Smooth muscle cell (in vitro differentiated cells): ENCODE measurements around the gene DUS1L. TPM values are rescaled to one million over a fixed set of nuclear protein-coding genes. Genes with fewer than 3 reads are reported as not detected.

Source experiments
- DNase-seq: peaks from one replicate; lab custom pipeline; 2025; ENCODE audit not compliant: unreplicated experiment; lab: John Stamatoyannopoulos, UW
- H2AFZ ChIP-seq: fragments of 200-600 bp; sonication (generic); 2 replicates; pipeline ENCODE4 v1.6.0; 2016; ENCODE audit warnings: antibody characterized with exemption, low read depth, mild to moderate bottlenecking
- H3F3A ChIP-seq: fragments of 200-600 bp; sonication (generic); 2 replicates; pipeline ENCODE4 v1.6.0; 2017; ENCODE audit warnings: antibody characterized with exemption, low read depth
- H3K27ac ChIP-seq: fragments of 200-600 bp; sonication (generic); 2 replicates; pipeline ENCODE4 v1.5.1; 2016; ENCODE audit warnings: low read depth, mild to moderate bottlenecking
- H3K27me3 ChIP-seq: fragments of 200-600 bp; sonication (generic); 2 replicates; pipeline ENCODE4 v1.6.1; 2016; ENCODE audit warnings: low read depth, mild to moderate bottlenecking
- H3K36me3 ChIP-seq: fragments of 200-600 bp; sonication (generic); 2 replicates; pipeline ENCODE4 v1.5.1; 2016; ENCODE audit warnings: low read depth
- H3K4me1 ChIP-seq: fragments of 200-600 bp; sonication (generic); 2 replicates; pipeline ENCODE4 v1.5.1; 2016; ENCODE audit warnings: low read depth
- H3K4me2 ChIP-seq: fragments of 200-600 bp; sonication (generic); 2 replicates; pipeline ENCODE4 v1.6.0; 2016; ENCODE audit warnings: mild to moderate bottlenecking
- H3K4me3 ChIP-seq: fragments of 200-600 bp; sonication (generic); 2 replicates; pipeline ENCODE4 v1.5.1; 2016; ENCODE audit warnings: mild to moderate bottlenecking
- H3K79me2 ChIP-seq: fragments of 200-600 bp; sonication (generic); 2 replicates; pipeline ENCODE4 v1.6.0; 2016; ENCODE audit warnings: low read depth, mild to moderate bottlenecking
- H3K9ac ChIP-seq: fragments of 200-600 bp; sonication (generic); 2 replicates; pipeline ENCODE4 v1.6.0; 2016; ENCODE audit warnings: low read depth
- H3K9me3 ChIP-seq: fragments of 200-600 bp; sonication (generic); replicated peaks from 2 replicates; pipeline ENCODE4 v1.5.1; 2016; ENCODE audit warnings: low read depth
- H4K20me1 ChIP-seq: fragments of 200-600 bp; sonication (generic); 2 replicates; pipeline ENCODE4 v1.6.0; 2016; ENCODE audit warnings: low read depth
- WGBS: methylation state at CpG from one replicate; pipeline ENCODE4 v1.1.7; 2016; ENCODE audit warnings: low lambda C conversion rate; 5-methylcytosine and 5-hydroxymethylcytosine counted together
- polyA plus RNA-seq: library from polyadenylated mRNA; unstranded; fragments of >200 nt; fragmentation: Nextera tagmentation; extraction: Ambion mirVana; gene quantifications from 2 replicates; pipeline ENCODE4 v1.2.1, GENCODE V29; 2016
- total RNA-seq: library from RNA; depleted of rRNA; stranded (reverse); fragments of >200 nt; gene quantifications from 2 replicates; pipeline ENCODE4 v1.2.3, GENCODE V29; 2014
- TF ChIP-seq, protein P1 (sequence below): fragments of 200-600 bp; sonication (generic); IDR thresholded peaks from 2 replicates; pipeline ENCODE4 v1.5.1; 2017; ENCODE audit warnings: borderline replicate concordance, mild to moderate bottlenecking, antibody characterized with exemption; ENCODE audit not compliant: insufficient read depth, poor library complexity, severe bottlenecking

The DUS1L gene
- total and polyA plus RNA-seq, 2 experiments from 2014 or later, result 49.4 to 125 TPM

GRCh38 chr17:82113422-82113821 is 47.8 kb upstream of the DUS1L start:
- Histone ChIP-seq H3K9ac (no peak overlapping the region), H3K79me2 (no peaks in the 10 kb centered on the region), H3K4me1 (peaks cover 6% of the 10 kb centered on the region), H3F3A (no peaks in the 10 kb centered on the region), H3K9me3 (no peaks in the 10 kb centered on the region), H2AFZ (no peak overlapping the region), H3K4me2 (no peak overlapping the region), H3K27me3 (no peaks in the 10 kb centered on the region), H4K20me1 (peaks cover 11% of the 10 kb centered on the region), H3K4me3 (no peak overlapping the region), H3K36me3 (no peaks in the 10 kb centered on the region), H3K27ac (no peak overlapping the region)
- TF ChIP-seq, protein P1, sequence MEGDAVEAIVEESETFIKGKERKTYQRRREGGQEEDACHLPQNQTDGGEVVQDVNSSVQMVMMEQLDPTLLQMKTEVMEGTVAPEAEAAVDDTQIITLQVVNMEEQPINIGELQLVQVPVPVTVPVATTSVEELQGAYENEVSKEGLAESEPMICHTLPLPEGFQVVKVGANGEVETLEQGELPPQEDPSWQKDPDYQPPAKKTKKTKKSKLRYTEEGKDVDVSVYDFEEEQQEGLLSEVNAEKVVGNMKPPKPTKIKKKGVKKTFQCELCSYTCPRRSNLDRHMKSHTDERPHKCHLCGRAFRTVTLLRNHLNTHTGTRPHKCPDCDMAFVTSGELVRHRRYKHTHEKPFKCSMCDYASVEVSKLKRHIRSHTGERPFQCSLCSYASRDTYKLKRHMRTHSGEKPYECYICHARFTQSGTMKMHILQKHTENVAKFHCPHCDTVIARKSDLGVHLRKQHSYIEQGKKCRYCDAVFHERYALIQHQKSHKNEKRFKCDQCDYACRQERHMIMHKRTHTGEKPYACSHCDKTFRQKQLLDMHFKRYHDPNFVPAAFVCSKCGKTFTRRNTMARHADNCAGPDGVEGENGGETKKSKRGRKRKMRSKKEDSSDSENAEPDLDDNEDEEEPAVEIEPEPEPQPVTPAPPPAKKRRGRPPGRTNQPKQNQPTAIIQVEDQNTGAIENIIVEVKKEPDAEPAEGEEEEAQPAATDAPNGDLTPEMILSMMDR, result no peak
- DNase-seq, result no peak
- 97% methylated on average over 9 of the region's 9 CpGs for WGBS

- H3K9me3 ChIP-seq, result no peaks in the 10 kb centered on the region
- peaks cover under 1% of the 10 kb centered on the region for H3K4me1 ChIP-seq
- 90% methylated on average over 6 of the region's 6 CpGs for WGBS
- no peaks in the 10 kb centered on the region for H3K36me3 ChIP-seq
- H3K79me2 ChIP-seq, result no peaks in the 10 kb centered on the region
- H3K27me3 ChIP-seq, result no peaks in the 10 kb centered on the region
- TF ChIP-seq, protein P1, result no peak
- no peak overlapping the region for H2AFZ ChIP-seq
- no peak overlapping the region for H3K4me3 ChIP-seq
- no peak overlapping the region for H3K27ac ChIP-seq
- no peak for DNase-seq
- peaks cover 11% of the 10 kb centered on the region for H4K20me1 ChIP-seq
- no peaks in the 10 kb centered on the region for H3F3A ChIP-seq
- H3K9ac ChIP-seq, result no peak overlapping the region
- H3K4me2 ChIP-seq, result no peak overlapping the region
Observed at GRCh38 chr17:82112914-82113311, 47.3 kb upstream of the DUS1L start.

DNA sequence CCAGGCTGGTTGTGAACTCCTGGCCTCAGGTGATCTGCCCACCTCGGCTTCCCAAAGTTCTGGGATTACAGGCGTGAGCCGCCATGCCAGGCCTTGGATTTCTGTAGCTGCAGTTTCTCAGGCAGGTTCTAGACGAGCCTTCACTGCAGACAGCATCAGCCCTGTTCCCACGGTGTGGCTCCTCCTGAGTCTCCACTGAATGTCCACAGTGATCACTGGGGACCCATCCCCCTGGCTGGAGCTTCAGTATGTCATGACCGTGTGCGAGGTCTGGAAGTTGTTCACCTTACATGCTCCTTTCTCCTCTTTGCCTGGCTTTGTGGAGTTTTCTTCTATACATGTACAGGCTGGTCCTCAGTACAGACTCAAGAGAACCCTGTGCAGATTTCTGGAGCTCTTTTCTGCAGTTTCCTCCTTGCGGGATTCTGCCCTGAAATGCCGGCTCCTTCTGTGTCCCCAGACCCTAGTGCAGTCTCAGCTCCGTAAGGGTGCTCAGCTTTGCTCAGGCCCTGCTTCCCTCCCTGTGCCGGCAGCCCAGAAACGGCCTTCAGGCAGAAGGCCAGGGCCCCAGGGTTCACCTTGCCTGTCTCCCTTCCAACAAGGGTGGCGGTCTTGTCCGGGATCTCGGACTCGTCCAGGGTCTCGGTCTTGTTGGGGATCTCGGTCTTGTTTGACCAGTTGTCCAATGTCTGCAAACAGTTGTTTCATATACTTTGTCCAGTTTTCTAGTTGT is 46.7 kb upstream of the DUS1L start:
- H3K4me1 ChIP-seq, result no peaks in the 10 kb centered on the region
- H3K27me3 ChIP-seq, result no peaks in the 10 kb centered on the region
- no peak overlapping the region for H3K9ac ChIP-seq
- no peaks in the 10 kb centered on the region for H3K36me3 ChIP-seq
- 96% methylated on average over 18 of the region's 18 CpGs for WGBS
- H3K27ac ChIP-seq, result no peak overlapping the region
- H3K79me2 ChIP-seq, result no peaks in the 10 kb centered on the region
- peaks cover 11% of the 10 kb centered on the region for H4K20me1 ChIP-seq
- no peaks in the 10 kb centered on the region for H3F3A ChIP-seq
- H3K4me3 ChIP-seq, result no peak overlapping the region
- no peak overlapping the region for H3K4me2 ChIP-seq
- TF ChIP-seq, protein P1, result no peak
- DNase-seq, result no peak
- no peaks in the 10 kb centered on the region for H3K9me3 ChIP-seq
- no peak overlapping the region for H2AFZ ChIP-seq

DNA sequence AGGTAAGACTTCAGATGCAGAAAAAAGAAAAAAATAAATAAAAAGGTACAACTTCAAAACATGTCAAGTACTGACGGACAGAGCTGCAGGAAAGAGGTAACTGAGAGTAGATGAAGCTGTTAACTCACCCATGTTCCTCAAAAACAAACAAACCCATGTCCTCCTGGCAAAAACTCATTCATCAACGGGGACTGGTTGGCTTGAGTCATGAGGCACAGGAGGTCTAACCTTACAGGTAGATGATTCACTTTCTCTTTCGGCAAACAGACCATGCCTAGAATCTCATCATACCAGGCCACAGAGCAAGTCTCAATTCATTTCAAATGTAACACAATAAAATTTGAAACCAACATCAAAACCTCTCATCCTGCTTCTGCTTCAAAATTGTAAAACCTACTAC is 44.7 kb upstream of the DUS1L start:
- 80% methylated on average over 3 of the region's 3 CpGs for WGBS

More for the DNA sequence above, 44.7 kb upstream of the DUS1L start:
- no peaks in the 10 kb centered on the region for H3K79me2 ChIP-seq
- H3K4me3 ChIP-seq, result no peak overlapping the region
- peaks cover 1% of the 10 kb centered on the region for H4K20me1 ChIP-seq
- no peak for DNase-seq
- H3K27me3 ChIP-seq, result no peaks in the 10 kb centered on the region
- peaks cover 8% of the 10 kb centered on the region for H3K4me1 ChIP-seq
- no peak overlapping the region for H3K4me2 ChIP-seq
- TF ChIP-seq, protein P1, result no peak
- H3K27ac ChIP-seq, result no peak overlapping the region
- H3K36me3 ChIP-seq, result no peaks in the 10 kb centered on the region
- no peaks in the 10 kb centered on the region for H3F3A ChIP-seq
- H3K9ac ChIP-seq, result no peak overlapping the region
- H2AFZ ChIP-seq, result no peak overlapping the region
- H3K9me3 ChIP-seq, result no peaks in the 10 kb centered on the region
